ENCODE measurements around the gene SERPINA6. TPM values are rescaled to one million over a fixed set of nuclear protein-coding genes. Genes with fewer than 3 reads are reported as not detected.

Gene SERPINA6
- total RNA-seq, 1 experiment from 2014 or later = 4.5 TPM

GRCh38 chr14:94368956-94369355 is 45.8 kb upstream of the SERPINA6 start:
- peaks cover 8% of the 10 kb centered on the region for H3K4me1 Mint-ChIP-seq (ENCODE audit: low read depth, unreplicated experiment)
- no peak for DNase-seq
- no peak overlapping the region for H3K27ac Mint-ChIP-seq (ENCODE audit: unreplicated experiment)
- H3K27me3 Mint-ChIP-seq (ENCODE audit: unreplicated experiment) = no peaks in the 10 kb centered on the region
- BruUV-seq (replicated peaks) = no TSS peak
- CTCF ChIA-PET = no interaction called here
- no peaks in the 10 kb centered on the region for H3K36me3 Mint-ChIP-seq (ENCODE audit: insufficient read depth, unreplicated experiment)
- intact Hi-C loops (cut with micrococcal nuclease; ENCODE audit: unreplicated experiment) = no loop called here
- TF ChIP-seq, protein P1, sequence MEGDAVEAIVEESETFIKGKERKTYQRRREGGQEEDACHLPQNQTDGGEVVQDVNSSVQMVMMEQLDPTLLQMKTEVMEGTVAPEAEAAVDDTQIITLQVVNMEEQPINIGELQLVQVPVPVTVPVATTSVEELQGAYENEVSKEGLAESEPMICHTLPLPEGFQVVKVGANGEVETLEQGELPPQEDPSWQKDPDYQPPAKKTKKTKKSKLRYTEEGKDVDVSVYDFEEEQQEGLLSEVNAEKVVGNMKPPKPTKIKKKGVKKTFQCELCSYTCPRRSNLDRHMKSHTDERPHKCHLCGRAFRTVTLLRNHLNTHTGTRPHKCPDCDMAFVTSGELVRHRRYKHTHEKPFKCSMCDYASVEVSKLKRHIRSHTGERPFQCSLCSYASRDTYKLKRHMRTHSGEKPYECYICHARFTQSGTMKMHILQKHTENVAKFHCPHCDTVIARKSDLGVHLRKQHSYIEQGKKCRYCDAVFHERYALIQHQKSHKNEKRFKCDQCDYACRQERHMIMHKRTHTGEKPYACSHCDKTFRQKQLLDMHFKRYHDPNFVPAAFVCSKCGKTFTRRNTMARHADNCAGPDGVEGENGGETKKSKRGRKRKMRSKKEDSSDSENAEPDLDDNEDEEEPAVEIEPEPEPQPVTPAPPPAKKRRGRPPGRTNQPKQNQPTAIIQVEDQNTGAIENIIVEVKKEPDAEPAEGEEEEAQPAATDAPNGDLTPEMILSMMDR (IDR thresholded peaks at IDR 0.05; ENCODE audit: unreplicated experiment) = no peak
- H3K4me3 Mint-ChIP-seq (ENCODE audit: low read depth, unreplicated experiment) = no peak overlapping the region
- no peaks in the 10 kb centered on the region for H3K9me3 Mint-ChIP-seq (ENCODE audit: low read depth, unreplicated experiment)

GRCh38 chr14:94368243-94368590 is 45.1 kb upstream of the SERPINA6 start:
- H3K4me1 Mint-ChIP-seq (ENCODE audit: low read depth, unreplicated experiment) = peaks cover under 1% of the 10 kb centered on the region
- H3K4me3 Mint-ChIP-seq (ENCODE audit: low read depth, unreplicated experiment) = no peak overlapping the region
- H3K36me3 Mint-ChIP-seq (ENCODE audit: insufficient read depth, unreplicated experiment) = no peaks in the 10 kb centered on the region
- no peaks in the 10 kb centered on the region for H3K9me3 Mint-ChIP-seq (ENCODE audit: low read depth, unreplicated experiment)
- no TSS peak for BruUV-seq (replicated peaks)
- CTCF ChIA-PET = no interaction called here
- TF ChIP-seq, protein P1 (IDR thresholded peaks at IDR 0.05; ENCODE audit: unreplicated experiment) = no peak
- no peaks in the 10 kb centered on the region for H3K27me3 Mint-ChIP-seq (ENCODE audit: unreplicated experiment)
- H3K27ac Mint-ChIP-seq (ENCODE audit: unreplicated experiment) = no peak overlapping the region
- intact Hi-C loops (cut with micrococcal nuclease; ENCODE audit: unreplicated experiment) = no loop called here
- no peak for DNase-seq

GRCh38 chr14:94367347-94368242 is 44.5 kb upstream of the SERPINA6 start:
- BruUV-seq (replicated peaks) = no TSS peak
- CTCF ChIA-PET = no interaction called here
- TF ChIP-seq, protein P1 (IDR thresholded peaks at IDR 0.05; ENCODE audit: unreplicated experiment) = no peak
- intact Hi-C loops (cut with micrococcal nuclease; ENCODE audit: unreplicated experiment) = no loop called here
- DNase-seq = no peak
- H3K27me3 Mint-ChIP-seq (ENCODE audit: unreplicated experiment) = no peaks in the 10 kb centered on the region
- no peaks in the 10 kb centered on the region for H3K36me3 Mint-ChIP-seq (ENCODE audit: insufficient read depth, unreplicated experiment)
- no peak overlapping the region for H3K27ac Mint-ChIP-seq (ENCODE audit: unreplicated experiment)
- H3K4me1 Mint-ChIP-seq (ENCODE audit: low read depth, unreplicated experiment) = no peaks in the 10 kb centered on the region
- H3K9me3 Mint-ChIP-seq (ENCODE audit: low read depth, unreplicated experiment) = no peaks in the 10 kb centered on the region
- no peak overlapping the region for H3K4me3 Mint-ChIP-seq (ENCODE audit: low read depth, unreplicated experiment)

- no peaks in the 10 kb centered on the region for H3K36me3 Mint-ChIP-seq (ENCODE audit: insufficient read depth, unreplicated experiment)
- no peaks in the 10 kb centered on the region for H3K4me1 Mint-ChIP-seq (ENCODE audit: low read depth, unreplicated experiment)
- peak; percentile 36 for DNase-seq
- no peak within 1 kb of the TSS for H3K4me3 Mint-ChIP-seq (ENCODE audit: low read depth, unreplicated experiment)
- intact Hi-C loops (cut with micrococcal nuclease; ENCODE audit: unreplicated experiment) = no loop called here
- BruUV-seq (replicated peaks) = no TSS peak
- no peaks in the 10 kb centered on the region for H3K27me3 Mint-ChIP-seq (ENCODE audit: unreplicated experiment)
- H3K9me3 Mint-ChIP-seq (ENCODE audit: low read depth, unreplicated experiment) = no peaks in the 10 kb centered on the region
- H3K27ac Mint-ChIP-seq (ENCODE audit: unreplicated experiment) = no peak within 1 kb of the TSS
- TF ChIP-seq, protein P1 (IDR thresholded peaks at IDR 0.05; ENCODE audit: unreplicated experiment) = no peak
- CTCF ChIA-PET = no interaction called here
These were observed 43.2 kb upstream of the SERPINA6 start, which contains the start of gene SERPINA2 for GRCh38 chr14:94366146-94366915. SERPINA2 (minus strand) TSS chr14:94366698.

Data from Calu3 (cell line).